HG03135 (cell line): ENCODE results near the gene CASP4.

ENCODE experiments used
- ATAC-seq: cut with Tn5 transposase; IDR thresholded peaks from one replicate; pipeline ENCODE4 v1.9.1; 2021; ENCODE audit warnings: mild to moderate bottlenecking, moderate library complexity; ENCODE audit not compliant: unreplicated experiment

Gene CASP4

GRCh38 chr11:104895634-104896033 is 72.7 kb downstream of the CASP4 start:
- ATAC-seq = no peak

GRCh38 chr11:104893876-104894275 is 74.5 kb downstream of the CASP4 start:
- no peak for ATAC-seq
